ENCODE measurements around the gene ZNF862. TPM values are rescaled to one million over a fixed set of nuclear protein-coding genes. Genes with fewer than 3 reads are reported as not detected.

The ZNF862 gene
- total RNA-seq, 1 experiment from 2014 or later = 1.9 TPM

DNA sequence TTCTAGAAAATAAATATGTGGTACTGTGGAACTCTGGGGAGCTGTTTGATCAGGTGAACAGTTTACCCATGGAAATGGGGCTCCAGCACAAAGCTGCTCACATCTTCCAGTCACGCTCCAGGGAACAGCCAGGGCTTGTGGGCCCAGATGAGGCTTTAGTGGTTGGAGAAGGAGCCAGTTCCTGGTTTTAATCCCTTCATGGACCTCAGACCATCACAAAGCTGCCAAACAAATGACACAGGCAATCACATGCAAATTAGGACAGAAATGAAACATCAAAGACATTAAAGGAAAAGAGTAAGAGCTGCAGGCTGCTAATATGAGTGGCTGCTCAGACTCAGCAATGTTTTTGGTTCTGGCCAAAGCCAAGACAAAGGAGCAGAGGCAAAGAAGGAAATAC is 33.4 kb downstream of the ZNF862 start:
- Mint-ChIP-seq H3K27me3 (ENCODE audit: low read depth) (peaks cover 41% of the 10 kb centered on the region), H3K4me1 (peaks cover 8 to 12% of the 10 kb centered on the region in 2 experiments), H3K9me3 (no peaks in the 10 kb centered on the region), H3K36me3 (ENCODE audit: insufficient read depth in 1 of 3, low read depth in 3 of 3) (no peaks in the 10 kb centered on the region), H3K27ac (no peak overlapping the region), H3K4me3 (no peak overlapping the region)
- H2BK120ac ChIP-seq (ENCODE audit: low read depth, low read length, poor library complexity, severe bottlenecking) = no peak overlapping the region
- H3T11ph ChIP-seq (ENCODE audit: low read length) = no peak overlapping the region
- no CpG with 5 or more reads among the region's 1 CpG for WGBS (ENCODE audit: extremely low coverage, insufficient read length, low lambda C conversion rate)
- no peak overlapping the region for H3K4me2 ChIP-seq (ENCODE audit: insufficient read depth, insufficient read length, low read length)
- H3K9ac ChIP-seq (ENCODE audit: extremely low read depth, insufficient read length, low read length) = no peak overlapping the region
- H2BK20ac ChIP-seq (ENCODE audit: low read depth, low read length, poor library complexity, severe bottlenecking) = no peak overlapping the region
- no peak overlapping the region for H3K18ac ChIP-seq (ENCODE audit: insufficient read length, low read depth, low read length)
- no peak overlapping the region for H4K91ac ChIP-seq (ENCODE audit: insufficient read length, low read depth, low read length)
- H3K23ac ChIP-seq (ENCODE audit: insufficient read length, low read depth, low read length) = no peak overlapping the region
- H2BK5ac ChIP-seq (ENCODE audit: insufficient read length, low read length) = no peak overlapping the region
- H2BK12ac ChIP-seq (ENCODE audit: insufficient read length, low read depth, low read length) = no peak overlapping the region
- H3K27ac ChIP-seq (ENCODE audit: insufficient read length, low read depth, low read length) = no peak overlapping the region
- no peak overlapping the region for H4K5ac ChIP-seq (ENCODE audit: insufficient read length, low read depth, low read length)
- peaks cover 11% of the 10 kb centered on the region for H3K23me2 ChIP-seq (ENCODE audit: insufficient read length, low read depth, low read length, poor library complexity, severe bottlenecking)
- no peaks in the 10 kb centered on the region for H4K20me1 ChIP-seq (ENCODE audit: control insufficient read depth, insufficient read depth, insufficient read length)
- H2AK5ac ChIP-seq (ENCODE audit: insufficient read length, low read length) = no peak overlapping the region
- H3K14ac ChIP-seq (ENCODE audit: insufficient read depth, low read length) = no peak overlapping the region
- no peaks in the 10 kb centered on the region for H3K9me3 ChIP-seq (ENCODE audit: control insufficient read depth, low read depth, low read length)
- H2AFZ ChIP-seq (ENCODE audit: low read length) = no peak overlapping the region
- TF ChIP-seq, protein P1, sequence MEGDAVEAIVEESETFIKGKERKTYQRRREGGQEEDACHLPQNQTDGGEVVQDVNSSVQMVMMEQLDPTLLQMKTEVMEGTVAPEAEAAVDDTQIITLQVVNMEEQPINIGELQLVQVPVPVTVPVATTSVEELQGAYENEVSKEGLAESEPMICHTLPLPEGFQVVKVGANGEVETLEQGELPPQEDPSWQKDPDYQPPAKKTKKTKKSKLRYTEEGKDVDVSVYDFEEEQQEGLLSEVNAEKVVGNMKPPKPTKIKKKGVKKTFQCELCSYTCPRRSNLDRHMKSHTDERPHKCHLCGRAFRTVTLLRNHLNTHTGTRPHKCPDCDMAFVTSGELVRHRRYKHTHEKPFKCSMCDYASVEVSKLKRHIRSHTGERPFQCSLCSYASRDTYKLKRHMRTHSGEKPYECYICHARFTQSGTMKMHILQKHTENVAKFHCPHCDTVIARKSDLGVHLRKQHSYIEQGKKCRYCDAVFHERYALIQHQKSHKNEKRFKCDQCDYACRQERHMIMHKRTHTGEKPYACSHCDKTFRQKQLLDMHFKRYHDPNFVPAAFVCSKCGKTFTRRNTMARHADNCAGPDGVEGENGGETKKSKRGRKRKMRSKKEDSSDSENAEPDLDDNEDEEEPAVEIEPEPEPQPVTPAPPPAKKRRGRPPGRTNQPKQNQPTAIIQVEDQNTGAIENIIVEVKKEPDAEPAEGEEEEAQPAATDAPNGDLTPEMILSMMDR (conservative IDR thresholded peaks at IDR 0.05) = no peak
- H3K4me1 ChIP-seq (ENCODE audit: insufficient read depth, low read length) = no peaks in the 10 kb centered on the region; the same call in 1 of the 2 replicates
- no peaks in the 10 kb centered on the region for H3K79me1 ChIP-seq (ENCODE audit: insufficient read depth, low read depth, low read length, poor library complexity, severe bottlenecking)
- DNase-seq = peak; percentile 5
- no peak overlapping the region for H3K4ac ChIP-seq (ENCODE audit: low read depth, low read length)
- H4K8ac ChIP-seq (replicated peaks; ENCODE audit: insufficient read length, low read depth, low read length) = no peak overlapping the region
- H3K79me2 ChIP-seq (ENCODE audit: insufficient read depth, low read length) = no peaks in the 10 kb centered on the region
- H2BK15ac ChIP-seq (ENCODE audit: low read depth, low read length) = no peak overlapping the region
- H3K56ac ChIP-seq (ENCODE audit: insufficient read length, low read depth, low read length) = no peak overlapping the region
- no peaks in the 10 kb centered on the region; the same call in 1 of the 2 replicates for H3K27me3 ChIP-seq (ENCODE audit: insufficient read depth, low read length)

Data from H9 (cell line).